HG03442 (cell line): ENCODE data around the gene C1orf52.

Experiments
- ATAC-seq: cut with Tn5 transposase; IDR thresholded peaks from one replicate; pipeline ENCODE4 v1.9.1; 2021; ENCODE audit warnings: mild to moderate bottlenecking, moderate library complexity; ENCODE audit not compliant: unreplicated experiment

C1orf52 gene

DNA sequence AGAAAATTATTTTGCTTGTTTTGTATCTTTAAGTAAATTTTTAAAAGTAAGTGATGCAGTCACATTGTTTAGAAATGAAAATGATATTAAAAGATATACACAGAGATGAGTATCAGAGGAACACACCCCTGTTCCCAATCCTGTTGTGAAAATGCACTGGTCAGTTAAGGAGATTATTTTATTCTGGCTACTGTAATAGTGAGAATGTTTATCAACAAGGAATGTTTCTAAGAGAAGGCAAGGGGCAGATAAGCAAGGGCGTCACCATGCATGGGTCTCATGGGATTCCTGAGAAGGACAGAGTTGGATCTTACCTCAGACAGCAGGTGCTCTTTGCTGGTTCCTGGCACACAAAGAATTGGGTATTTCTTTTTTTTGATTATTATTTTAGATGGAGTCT is 21.8 kb downstream of the C1orf52 start:
- ATAC-seq: no peak

DNA sequence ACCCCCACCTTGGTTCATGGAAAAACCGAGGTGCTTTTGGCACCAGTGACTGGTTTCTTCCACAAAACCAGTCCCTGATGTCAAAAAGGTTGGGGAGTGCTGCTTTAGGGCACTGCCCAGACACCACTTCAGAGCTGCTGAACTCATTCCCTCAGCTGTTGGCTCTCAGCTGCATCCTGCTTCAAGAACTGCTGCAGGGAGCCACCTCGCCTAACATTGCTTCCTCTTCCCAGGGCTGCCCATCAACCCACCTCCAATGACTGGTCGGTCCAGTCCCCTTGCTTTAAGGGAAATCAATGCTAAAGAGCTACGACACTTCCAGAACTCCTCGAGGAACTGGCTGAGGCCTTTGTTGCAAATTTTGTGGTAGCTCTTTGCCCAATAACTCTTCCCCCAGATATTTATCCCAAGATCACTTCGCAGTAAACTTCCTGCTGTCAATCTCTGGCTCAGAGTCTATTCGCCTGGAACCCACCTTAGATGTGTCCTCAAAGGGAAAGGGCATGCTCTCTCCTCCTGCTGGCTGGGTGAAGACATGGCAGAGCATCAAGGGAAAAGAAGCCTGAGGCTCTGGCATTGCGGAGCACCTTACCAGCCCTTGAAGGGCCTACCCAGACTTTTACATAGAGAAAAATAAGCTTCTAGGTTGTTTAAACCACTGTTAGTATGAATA is 29.0 kb downstream of the C1orf52 start:
- ATAC-seq: no peak

DNA sequence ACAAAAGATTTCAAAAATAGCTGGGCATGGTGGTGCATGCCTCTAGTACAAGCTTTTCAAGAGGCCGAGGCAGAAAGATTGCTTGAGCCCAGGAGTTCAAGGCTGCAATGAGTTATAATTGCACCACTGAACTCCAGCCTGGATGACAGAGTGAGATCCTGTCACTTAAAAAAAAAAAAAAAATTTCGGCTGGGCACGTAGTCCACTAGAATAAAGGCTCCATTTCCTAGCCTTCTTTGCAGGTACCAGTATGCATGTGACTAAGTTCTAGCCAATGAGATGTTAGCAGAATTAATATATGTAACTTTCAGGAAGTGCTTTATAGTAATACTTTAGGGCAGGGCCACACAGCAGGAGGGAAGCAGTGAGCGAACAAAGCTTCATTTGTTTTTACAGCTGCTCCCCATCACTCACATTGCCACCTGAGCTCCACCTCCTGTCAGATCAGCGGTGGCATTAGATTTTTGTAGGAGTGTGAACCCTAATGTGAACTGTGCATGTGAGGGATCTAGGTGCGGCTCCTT is 29.8 kb downstream of the C1orf52 start:
- no peak for ATAC-seq

DNA sequence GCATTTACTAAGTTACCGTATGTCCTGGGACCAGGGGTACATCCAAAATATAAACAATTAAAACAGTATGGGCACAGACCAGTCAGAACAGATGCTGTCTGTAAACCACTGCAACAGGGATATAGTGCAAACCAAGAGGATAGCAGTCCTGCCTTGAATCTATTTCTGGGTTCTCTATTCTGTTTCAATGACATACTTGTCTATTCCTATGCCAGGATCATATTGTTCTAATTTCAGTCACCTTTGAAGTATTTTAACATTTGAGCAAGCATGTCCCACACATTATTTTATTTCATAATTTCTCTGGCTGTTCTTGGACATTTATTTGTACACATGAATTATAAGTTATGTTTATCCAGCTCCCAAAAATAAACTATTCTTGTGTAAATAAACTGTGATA is 30.5 kb downstream of the C1orf52 start:
- no peak for ATAC-seq

DNA sequence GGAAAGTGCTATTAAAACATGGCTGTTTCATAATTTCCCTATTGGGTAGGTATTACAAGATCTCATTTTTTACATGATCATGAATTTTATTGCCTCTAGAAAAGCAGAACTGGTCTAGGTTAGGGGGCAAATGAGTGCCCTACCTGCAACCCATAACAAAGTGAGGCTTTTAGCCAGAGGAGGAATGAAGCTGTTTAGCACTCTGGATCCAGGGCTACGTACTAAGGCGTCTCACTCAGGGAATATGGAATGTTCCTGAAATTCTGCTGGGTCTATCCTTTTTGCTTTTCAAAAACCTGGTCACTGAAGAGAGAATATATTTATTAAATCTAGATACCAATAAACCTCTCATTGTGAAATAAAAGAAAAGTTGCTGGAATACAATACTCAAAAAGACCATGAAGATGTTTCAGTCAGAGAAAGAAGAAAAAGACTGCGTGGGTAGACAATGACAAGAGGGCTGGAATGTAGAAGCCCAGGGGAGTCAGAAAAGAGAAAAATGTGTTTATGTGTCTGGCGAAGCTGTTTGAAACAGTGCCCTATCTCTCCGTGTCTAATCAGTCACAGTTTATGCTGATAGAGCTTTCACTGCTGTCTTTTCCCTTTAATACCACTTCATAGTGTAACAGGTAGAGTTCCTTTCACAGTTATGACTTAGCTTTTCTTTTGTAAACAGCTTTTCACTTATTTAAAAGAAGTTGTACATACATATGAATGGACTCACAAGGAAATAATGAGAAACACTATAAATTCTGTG is 33.7 kb downstream of the C1orf52 start:
- ATAC-seq: no peak

DNA sequence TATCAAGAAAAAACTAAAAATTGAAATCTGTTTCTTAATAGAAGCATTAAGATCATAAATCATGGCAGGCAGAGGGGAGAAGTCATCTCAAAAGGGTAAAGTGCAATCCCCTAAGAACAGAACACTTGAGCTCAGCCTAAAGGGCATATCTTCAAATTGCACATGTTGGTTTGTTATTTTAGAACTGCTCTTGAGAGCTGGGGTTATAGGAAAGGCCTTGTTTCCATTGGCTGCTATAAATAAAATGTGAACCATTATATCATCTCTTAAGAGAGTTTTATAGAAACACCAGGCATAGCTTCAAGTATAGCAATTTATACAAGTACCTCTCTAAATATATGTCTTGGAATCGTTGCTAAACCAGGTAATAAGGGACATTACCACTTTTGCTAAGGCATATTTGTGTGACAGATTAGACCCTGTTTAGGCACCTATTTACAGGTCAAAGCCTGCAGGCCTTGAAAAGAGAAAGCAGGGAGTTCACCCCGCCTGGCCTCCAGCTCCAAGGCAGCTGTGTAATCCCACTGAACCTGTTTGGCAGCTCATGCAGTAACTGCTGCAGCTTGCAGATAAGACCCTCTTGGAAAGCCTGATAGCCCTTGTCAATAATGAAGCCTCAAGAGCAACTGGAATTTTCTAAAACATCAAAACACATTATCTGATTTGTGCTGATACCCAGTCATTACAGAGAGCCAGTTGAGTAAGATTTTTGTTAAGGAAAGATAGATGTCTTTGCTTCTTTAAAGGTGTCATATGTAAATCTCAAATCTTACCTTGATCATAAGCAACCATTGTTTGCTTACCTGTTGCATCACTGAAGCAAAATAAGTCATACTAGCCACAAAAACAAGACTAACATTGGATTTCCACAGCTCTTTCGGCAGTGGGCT is 34.5 kb downstream of the C1orf52 start:
- no peak for ATAC-seq

DNA sequence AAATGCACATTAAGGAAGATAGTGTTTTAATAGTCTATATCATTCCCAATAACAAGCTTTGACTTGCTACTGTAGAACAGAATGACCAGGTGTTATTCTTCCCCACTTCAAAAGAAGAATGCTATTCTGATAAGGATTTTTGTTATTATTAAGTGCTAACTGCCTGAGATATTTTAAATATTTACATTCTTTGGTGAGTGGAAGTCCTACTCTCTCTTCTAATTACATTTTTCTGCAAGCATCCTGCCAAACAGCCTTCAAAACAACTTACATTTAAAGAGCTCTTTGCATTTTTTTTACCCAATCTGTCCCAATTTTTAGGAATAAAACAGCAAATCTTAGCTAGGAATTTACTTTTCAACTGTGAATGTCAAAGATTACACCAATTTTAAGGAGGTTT is 35.2 kb downstream of the C1orf52 start:
- no peak for ATAC-seq

DNA sequence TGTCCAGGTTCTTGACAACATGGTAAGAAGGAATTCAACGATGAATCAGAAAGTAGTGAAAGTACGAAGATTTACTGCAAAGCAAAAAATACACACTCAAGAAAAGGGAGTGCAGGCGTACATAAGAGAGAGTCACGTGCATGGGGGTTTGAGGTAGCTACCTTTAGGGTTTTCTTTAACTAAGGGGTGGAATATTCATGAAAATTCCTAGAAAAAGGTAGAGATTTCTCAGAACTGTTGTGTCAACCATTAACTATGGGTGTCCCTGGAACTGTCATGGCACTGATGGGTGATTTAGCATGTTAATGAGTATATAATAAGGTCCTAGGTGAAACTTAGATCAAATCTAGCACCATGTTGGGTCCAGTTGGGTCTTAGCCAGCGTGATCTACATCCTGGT is 36.1 kb downstream of the C1orf52 start:
- no peak for ATAC-seq

DNA sequence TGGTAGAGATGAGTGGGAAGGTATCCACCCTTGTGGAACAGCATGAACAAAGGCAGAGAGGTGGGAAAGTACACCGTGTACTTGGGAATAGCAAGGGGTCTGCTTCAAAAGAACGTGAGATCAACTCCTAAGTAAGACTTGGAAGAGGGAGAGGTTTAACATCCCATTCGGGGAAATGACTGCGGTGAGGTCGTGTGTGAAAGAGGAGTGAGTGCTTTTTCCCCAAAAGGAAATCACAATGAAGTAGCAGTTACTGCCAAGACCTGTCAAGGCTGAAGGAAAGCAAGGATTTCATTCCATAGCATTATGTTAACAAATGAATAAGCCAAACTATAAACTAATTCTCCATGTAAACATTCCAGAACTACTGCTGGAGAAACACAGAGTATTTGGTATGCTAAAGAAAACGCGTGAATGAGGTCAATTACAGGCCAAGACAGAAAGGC is 38.7 kb downstream of the C1orf52 start:
- no peak for ATAC-seq

DNA sequence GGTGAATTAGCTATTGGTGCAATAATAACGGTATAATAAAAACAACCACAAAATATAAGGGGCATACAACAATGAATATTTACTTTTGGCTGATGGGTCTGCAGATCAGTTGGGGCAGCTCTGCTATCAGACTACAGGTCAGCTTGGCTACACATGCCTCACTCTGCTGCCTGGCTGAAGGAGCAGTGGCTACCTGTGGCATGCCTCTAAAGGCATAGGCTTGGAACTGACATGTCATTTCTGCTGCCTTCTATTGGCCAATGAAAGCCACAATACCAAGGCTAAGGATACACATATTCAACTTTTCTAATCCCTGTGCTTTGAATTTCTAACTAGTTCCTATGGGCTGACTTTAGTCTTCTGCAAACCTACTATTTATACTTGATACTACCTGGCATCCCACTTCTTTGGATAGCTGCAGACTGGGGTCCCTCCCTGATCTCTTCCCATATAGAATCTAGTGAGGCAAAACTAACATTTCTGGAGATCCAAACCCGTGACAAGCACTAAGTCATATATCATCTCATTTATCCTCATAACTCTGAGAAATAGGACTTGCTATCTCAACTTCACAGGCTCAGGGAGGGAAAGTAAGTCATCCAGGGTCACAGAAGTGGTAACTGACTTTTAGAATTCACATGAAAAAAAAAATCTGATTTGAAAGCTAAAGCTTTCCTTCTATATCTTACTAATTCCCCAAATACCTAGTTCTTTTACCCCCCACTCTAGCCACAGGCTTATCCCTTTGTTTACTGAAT is 39.4 kb downstream of the C1orf52 start:
- no peak for ATAC-seq

DNA sequence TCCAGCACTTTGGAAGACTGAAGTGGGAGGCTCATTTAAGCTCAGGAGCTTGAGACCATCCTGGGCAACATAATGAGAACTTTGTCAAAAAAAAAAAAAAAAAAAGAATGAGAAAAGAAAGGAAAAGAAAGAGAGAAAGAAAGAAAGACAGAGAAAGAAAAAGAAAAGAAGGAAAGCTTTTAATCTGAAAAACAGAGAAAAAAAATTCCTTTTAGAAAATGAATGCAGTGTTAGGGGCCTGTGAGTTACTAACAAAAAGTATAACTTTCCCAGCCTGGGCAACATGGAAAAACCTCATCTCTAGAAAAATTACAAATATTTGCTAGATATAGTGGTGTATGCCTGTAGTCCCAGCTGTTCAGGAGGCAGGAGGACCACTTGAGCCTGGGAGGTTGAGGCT is 42.8 kb downstream of the C1orf52 start:
- no peak for ATAC-seq

DNA sequence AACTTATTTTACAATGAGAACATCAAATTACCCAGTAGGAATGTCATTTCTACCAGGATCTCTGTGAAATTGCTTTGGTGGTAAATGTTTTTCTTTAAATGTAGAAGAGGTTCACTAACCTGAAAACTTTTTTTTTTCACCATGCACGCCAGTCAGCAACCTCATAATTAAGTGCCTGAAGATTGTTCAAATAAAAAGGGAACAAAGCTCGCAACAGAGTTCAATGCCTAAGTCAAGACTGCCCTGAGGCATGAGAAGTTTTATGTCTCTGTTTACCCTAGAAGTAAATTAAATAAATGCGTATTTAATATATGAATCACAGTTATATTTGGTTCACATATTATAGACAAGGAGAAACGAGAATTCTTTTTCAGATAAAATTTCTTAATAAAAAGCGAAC is 44.8 kb downstream of the C1orf52 start:
- no peak for ATAC-seq

DNA sequence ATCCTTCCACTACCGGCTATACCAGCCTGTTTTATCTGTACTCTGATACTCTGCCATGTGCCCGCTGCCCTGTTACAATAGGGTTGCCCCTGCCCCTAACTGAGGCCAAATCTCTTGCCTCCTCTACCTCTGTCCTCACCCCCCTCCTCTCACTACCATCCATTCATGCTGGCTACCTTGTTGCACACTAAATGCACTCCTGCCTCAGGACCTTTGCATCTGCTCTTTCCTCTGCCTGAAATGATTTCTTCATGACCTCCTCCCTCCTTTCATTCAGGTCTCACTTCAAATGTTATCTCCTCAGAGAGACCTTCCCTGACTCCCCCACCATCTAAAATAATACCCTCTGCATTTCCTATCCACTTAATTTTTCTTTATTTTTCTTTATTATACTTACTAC is 51.0 kb downstream of the C1orf52 start:
- no peak for ATAC-seq

DNA sequence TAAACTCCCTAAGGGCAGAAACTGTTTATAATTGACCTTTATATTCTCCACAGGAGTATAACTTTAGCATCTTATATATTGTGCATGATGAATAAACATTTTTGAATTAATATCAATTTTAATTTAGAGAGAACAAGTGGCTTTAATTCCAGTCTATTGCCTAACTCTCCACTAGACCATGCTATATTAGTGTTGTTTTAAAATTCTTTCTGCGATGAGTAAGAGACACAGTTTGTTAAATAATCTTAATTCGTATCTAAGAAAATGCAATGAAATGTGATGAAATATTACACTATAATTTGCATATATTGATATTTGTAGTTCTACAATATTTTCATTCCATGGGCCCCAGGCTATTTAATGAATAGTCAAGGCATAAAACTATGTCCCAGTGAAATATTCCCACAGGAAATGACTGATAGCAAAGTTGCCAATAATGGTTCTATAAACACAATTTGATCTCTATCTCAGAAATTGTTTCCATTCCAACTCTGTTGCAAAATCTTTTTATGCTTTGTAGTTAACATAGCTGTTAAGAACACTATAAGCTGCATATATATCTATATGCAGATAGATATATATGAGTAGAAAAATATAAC is 55.8 kb downstream of the C1orf52 start:
- no peak for ATAC-seq

DNA sequence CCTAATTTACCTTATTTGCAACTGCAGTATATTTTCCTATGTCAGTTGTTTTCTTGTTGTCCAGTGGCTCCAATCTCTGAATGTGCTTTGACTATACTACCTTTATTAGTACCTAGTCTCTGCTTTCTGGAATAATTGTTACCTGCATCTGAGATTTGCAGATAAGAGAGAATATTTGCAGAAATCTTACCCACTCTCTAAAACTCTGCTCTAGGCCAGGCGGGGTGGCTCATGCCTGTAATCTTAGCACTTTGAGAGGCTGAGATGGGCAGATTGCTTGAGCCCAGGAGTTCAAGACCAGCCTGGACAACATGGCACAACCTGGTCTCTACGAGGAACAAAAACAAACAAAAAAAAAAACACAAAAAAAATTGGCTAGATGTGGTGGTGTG is 56.6 kb downstream of the C1orf52 start:
- no peak for ATAC-seq

DNA sequence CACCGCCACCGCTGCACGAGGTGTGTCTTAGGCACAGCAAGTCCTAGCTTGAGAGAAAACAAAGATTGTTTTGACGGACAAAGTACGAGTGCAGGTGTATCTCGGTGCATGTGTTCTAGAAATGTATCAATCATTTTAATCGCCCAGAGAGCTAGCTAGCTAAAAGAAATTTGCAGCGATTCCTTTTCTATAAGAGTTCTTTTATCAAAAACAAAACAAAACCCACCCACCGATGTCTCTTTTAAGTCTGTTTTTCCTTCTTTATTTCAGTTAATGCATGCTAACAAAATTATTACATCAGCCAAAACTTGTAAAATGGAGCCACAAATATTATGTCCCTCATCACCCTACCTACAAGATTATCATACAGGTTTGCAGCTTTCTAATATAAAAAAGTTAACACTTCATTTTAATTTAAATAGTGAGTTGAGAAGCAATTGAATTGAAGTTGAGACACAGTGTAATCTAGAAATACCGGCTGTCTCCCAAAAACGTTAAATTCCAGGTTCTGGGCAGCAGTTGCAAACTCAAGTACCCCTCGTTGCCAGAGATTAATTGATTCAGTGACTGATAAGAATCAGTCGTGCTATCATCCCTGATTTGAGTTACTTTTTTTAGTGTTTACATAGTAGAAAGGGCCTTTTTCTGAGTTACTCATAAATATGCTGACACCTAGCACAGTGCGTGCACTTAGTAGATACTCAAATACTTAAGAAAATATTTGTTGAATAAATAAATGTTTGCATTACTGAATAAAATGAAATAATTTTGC is 57.2 kb downstream of the C1orf52 start:
- ATAC-seq: no peak

DNA sequence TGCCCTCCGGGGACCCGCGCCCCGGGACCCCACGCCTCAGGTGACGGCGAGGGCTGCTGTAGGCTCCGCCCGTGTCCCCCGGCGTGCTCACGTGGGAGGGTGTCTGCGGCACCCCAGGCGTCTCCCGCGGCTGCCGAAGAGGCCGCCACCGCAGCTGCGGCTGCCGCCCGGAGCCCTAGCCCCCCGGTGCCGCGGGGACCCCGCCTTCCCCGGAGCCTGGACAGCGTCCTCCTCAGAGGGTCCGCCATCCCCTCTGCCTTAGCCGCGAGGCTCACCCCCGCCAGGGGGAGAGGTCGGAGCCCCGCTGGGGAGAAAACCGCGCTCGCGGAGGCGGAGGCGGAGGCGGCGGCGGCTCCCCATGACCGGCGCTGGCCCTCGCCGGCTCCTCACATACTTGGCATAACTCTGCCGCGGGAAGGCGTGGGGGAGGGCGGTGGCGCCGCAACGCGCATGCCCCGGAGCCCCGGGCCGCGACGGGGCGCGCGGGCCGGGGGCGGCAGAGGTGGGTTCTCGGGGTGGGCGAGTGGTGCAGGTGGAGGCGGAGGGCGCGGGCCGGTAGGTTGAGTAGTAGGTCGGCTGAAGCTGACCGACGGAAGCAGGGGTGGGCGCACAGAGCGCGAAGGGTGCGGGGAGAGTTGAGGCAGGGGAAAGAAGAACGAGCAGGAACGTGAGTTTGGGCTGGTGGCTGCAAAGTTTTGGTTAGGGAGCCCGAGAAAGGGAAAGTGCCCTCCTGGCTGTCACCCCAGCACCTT is 57.9 kb downstream of the C1orf52 start:
- peak; percentile 42 for ATAC-seq

DNA sequence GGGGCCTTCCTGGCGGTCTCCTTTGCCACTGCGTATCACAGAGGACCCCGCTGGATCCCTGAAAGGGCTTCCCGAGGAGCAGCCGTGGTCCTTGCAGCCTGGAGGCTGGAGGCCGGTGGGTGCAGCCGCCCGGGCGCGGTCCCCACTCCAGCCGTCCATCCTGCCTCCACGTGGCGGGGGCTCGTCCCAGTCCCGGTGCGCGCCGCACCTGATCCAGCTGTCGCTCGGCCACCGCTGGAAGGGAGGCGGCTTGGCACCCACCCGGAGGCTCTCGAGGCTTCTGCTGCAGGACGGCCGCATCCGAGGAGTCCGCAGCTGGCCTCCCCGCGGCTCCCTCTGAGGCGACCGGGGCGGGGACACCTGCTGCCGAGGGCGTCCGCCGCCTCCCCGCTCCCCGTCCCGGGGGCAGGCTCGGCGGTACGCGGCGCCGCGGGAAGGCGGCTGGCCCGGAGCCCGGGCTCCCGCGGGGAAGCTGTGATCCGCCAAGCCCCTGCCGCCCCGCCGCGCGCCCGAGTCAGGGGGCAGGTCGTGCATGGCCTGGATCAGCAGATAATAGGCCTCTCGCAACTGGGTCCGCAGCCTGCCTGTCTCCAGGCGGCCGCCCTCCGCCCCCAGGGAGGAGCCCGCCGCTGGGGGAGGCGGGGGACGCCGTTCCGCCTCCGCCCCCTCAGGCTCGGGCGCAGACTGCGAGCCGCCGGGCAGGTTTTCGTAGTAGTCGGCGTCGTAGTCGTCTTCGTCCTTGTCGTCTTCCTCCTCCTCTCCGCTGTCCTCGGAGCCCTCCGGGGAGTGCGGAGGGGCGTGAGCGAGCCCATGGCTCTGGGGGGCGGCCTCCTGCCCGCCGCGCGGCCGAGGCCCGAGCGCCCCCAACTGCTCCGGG is 58.8 kb downstream of the C1orf52 start, which contains the start of gene SYDE2:
Gene SYDE2, minus strand, starts transcription at position 554 of the 877 bp plus-strand sequence. Its CDS starts 20 bp downstream, at position 534.
- ATAC-seq: peak; percentile 79
